K562 (cell line): ENCODE data around the gene DLAT. TPM values are rescaled to one million over a fixed set of nuclear protein-coding genes. Genes with fewer than 3 reads are reported as not detected.
A peak's percentile ranks its signal among the peaks of the same experiment; 100 is the strongest.

Experiments used
- PRMT5 ChIP-seq: sonication (generic); formaldehyde crosslinking; IDR thresholded peaks from 2 replicates; pipeline ENCODE4 v1.5.0; 2020; ENCODE audit warnings: missing genetic modification reagents
- RBM34 ChIP-seq: fragments of 200-400 bp; formaldehyde crosslinking; IDR thresholded peaks from 2 replicates; pipeline ENCODE4 v1.6.1; 2018; ENCODE audit warnings: low read length, borderline replicate concordance; ENCODE audit not compliant: insufficient read depth
- SMAD1 ChIP-seq: fragments of 150-350 bp; IDR thresholded peaks from 2 replicates; pipeline ENCODE4 v1.6.1; 2014; ENCODE audit warnings: low read length, low read depth; ENCODE audit not compliant: partially characterized antibody
- TEAD4 ChIP-seq, 2 experiments: sonication (generic) in 1 of 2; formaldehyde crosslinking in 1 of 2; IDR thresholded peaks; 2 replicates each; pipeline versions ENCODE4 v1.6.1 to v1.8.0; 2012 to 2022; ENCODE audit warnings: borderline replicate concordance in 1 of 2, inconsistent platforms in 1 of 2, low read length in 1 of 2, mild to moderate bottlenecking in 1 of 2, missing genetic modification reagents in 1 of 2
- polyA plus RNA-seq, 8 experiments: library from polyadenylated mRNA; depleted of rRNA in 4 of 8; stranded (reverse) in 5 of 8; unstranded in 3 of 8; fragments of >200 nt; fragmentation: Nextera tagmentation in 2 of 8; fragmentation: Illumina TruSeq in 1 of 8; extraction: Ambion mirVana in 2 of 8; extraction: Trizol in 1 of 8; gene quantifications; 2 replicates each; pipeline versions ENCODE4 v1.2.1 to v1.2.3, GENCODE V29; 2011 to 2014; ENCODE audit warnings: inconsistent platforms in 1 of 8, missing spikeins in 1 of 8
- total RNA-seq, 7 experiments: library from RNA; depleted of rRNA in 6 of 7; stranded (reverse); fragments of >200 nt in 6 of 7; fragmentation: Illumina TruSeq in 2 of 7; extraction: Trizol in 2 of 7; gene quantifications; 2 replicates each; pipeline versions ENCODE4 v1.2.1 to v1.2.3, GENCODE V29; 2011 to 2021; ENCODE audit warnings: low replicate concordance in 1 of 7
- TF ChIP-seq, protein P1 (sequence below), 3 experiments: IDR thresholded peaks in 2 of 3; conservative IDR thresholded peaks in 1 of 3; 2 replicates each; pipeline ENCODE4 v1.5.1; 2011 to 2012; ENCODE audit warnings: low read length in 3 of 3, mild to moderate bottlenecking in 3 of 3, control low read depth in 2 of 3, improper control_type of control experiment in 1 of 3, inconsistent platforms in 1 of 3, low read depth in 1 of 3, mixed read lengths in 1 of 3, moderate library complexity in 1 of 3; ENCODE audit not compliant: insufficient read depth in 2 of 3
- TF ChIP-seq, protein P2 (sequence below): fragments of 450-650 bp; IDR thresholded peaks from 2 replicates; pipeline ENCODE4 v1.6.1; 2016; ENCODE audit warnings: mild to moderate bottlenecking, moderate library complexity

DLAT gene
- total and polyA plus RNA-seq, 9 of the 15 experiments (the other 6 are each of a cell fraction or from before 2014, with no cell fraction given): 41.7 to 152 (median 105) TPM

DNA sequence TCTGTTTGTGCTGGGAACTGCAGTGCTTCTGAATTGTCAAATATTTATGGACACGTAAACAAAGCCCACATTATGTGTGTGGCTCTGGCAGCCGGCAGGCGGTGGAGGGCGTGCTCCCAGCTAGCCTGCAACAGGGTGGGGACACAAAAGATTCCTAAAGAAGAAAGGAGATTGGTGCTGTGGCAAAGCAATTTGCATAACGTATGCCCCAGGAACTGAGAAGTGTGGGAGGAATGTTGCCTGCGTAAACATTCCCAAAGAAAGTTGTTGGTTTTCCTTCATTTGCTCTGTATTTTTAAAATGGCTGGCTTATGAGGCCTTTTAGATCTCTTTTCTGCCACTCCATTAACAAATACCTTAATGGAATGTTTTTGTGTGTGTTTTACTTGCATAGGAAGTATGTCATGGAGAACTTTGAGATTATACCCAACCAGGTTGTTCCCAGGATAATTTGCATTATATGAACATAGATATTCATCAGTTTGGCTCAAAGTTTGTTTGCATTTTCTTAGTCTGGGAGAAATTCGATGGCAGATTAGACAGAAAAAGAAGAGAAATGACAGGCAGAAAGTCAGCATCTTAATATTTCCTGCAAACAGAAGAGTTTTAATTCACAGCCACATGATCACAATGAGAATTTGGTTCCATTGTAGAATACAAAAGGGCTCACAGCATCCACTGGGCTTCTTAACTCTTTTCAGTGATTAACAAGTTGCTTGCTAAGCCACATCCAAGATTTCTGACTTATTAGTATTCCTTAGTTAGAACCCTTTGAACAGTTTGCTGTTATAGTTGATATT, 41.8 kb upstream of the DLAT start (continued):
- TF ChIP-seq, protein P1, sequence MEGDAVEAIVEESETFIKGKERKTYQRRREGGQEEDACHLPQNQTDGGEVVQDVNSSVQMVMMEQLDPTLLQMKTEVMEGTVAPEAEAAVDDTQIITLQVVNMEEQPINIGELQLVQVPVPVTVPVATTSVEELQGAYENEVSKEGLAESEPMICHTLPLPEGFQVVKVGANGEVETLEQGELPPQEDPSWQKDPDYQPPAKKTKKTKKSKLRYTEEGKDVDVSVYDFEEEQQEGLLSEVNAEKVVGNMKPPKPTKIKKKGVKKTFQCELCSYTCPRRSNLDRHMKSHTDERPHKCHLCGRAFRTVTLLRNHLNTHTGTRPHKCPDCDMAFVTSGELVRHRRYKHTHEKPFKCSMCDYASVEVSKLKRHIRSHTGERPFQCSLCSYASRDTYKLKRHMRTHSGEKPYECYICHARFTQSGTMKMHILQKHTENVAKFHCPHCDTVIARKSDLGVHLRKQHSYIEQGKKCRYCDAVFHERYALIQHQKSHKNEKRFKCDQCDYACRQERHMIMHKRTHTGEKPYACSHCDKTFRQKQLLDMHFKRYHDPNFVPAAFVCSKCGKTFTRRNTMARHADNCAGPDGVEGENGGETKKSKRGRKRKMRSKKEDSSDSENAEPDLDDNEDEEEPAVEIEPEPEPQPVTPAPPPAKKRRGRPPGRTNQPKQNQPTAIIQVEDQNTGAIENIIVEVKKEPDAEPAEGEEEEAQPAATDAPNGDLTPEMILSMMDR (IDR thresholded peaks at IDR 0.05 in 2 of 3, conservative IDR thresholded peaks at IDR 0.05 in 1 of 3; ENCODE audit: insufficient read depth in 2 of 3, low read depth in 1 of 3, low read length in 3 of 3): peak; percentile 36 to 48 (median 47); a peak in 4 of 6 replicates
- TF ChIP-seq TEAD4 (IDR thresholded peaks at IDR 0.05; ENCODE audit: low read length) (peak; percentile 40; the same call in 1 of the 2 replicates), TEAD4 (CRISPR knock-in tag; IDR thresholded peaks at IDR 0.05; ENCODE audit: borderline replicate concordance) (no peak), PRMT5 (no peak), RBM34 (no peak), SMAD1 (no peak)
- TF ChIP-seq, protein P2, sequence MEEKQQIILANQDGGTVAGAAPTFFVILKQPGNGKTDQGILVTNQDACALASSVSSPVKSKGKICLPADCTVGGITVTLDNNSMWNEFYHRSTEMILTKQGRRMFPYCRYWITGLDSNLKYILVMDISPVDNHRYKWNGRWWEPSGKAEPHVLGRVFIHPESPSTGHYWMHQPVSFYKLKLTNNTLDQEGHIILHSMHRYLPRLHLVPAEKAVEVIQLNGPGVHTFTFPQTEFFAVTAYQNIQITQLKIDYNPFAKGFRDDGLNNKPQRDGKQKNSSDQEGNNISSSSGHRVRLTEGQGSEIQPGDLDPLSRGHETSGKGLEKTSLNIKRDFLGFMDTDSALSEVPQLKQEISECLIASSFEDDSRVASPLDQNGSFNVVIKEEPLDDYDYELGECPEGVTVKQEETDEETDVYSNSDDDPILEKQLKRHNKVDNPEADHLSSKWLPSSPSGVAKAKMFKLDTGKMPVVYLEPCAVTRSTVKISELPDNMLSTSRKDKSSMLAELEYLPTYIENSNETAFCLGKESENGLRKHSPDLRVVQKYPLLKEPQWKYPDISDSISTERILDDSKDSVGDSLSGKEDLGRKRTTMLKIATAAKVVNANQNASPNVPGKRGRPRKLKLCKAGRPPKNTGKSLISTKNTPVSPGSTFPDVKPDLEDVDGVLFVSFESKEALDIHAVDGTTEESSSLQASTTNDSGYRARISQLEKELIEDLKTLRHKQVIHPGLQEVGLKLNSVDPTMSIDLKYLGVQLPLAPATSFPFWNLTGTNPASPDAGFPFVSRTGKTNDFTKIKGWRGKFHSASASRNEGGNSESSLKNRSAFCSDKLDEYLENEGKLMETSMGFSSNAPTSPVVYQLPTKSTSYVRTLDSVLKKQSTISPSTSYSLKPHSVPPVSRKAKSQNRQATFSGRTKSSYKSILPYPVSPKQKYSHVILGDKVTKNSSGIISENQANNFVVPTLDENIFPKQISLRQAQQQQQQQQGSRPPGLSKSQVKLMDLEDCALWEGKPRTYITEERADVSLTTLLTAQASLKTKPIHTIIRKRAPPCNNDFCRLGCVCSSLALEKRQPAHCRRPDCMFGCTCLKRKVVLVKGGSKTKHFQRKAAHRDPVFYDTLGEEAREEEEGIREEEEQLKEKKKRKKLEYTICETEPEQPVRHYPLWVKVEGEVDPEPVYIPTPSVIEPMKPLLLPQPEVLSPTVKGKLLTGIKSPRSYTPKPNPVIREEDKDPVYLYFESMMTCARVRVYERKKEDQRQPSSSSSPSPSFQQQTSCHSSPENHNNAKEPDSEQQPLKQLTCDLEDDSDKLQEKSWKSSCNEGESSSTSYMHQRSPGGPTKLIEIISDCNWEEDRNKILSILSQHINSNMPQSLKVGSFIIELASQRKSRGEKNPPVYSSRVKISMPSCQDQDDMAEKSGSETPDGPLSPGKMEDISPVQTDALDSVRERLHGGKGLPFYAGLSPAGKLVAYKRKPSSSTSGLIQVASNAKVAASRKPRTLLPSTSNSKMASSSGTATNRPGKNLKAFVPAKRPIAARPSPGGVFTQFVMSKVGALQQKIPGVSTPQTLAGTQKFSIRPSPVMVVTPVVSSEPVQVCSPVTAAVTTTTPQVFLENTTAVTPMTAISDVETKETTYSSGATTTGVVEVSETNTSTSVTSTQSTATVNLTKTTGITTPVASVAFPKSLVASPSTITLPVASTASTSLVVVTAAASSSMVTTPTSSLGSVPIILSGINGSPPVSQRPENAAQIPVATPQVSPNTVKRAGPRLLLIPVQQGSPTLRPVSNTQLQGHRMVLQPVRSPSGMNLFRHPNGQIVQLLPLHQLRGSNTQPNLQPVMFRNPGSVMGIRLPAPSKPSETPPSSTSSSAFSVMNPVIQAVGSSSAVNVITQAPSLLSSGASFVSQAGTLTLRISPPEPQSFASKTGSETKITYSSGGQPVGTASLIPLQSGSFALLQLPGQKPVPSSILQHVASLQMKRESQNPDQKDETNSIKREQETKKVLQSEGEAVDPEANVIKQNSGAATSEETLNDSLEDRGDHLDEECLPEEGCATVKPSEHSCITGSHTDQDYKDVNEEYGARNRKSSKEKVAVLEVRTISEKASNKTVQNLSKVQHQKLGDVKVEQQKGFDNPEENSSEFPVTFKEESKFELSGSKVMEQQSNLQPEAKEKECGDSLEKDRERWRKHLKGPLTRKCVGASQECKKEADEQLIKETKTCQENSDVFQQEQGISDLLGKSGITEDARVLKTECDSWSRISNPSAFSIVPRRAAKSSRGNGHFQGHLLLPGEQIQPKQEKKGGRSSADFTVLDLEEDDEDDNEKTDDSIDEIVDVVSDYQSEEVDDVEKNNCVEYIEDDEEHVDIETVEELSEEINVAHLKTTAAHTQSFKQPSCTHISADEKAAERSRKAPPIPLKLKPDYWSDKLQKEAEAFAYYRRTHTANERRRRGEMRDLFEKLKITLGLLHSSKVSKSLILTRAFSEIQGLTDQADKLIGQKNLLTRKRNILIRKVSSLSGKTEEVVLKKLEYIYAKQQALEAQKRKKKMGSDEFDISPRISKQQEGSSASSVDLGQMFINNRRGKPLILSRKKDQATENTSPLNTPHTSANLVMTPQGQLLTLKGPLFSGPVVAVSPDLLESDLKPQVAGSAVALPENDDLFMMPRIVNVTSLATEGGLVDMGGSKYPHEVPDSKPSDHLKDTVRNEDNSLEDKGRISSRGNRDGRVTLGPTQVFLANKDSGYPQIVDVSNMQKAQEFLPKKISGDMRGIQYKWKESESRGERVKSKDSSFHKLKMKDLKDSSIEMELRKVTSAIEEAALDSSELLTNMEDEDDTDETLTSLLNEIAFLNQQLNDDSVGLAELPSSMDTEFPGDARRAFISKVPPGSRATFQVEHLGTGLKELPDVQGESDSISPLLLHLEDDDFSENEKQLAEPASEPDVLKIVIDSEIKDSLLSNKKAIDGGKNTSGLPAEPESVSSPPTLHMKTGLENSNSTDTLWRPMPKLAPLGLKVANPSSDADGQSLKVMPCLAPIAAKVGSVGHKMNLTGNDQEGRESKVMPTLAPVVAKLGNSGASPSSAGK: no peak
